ENCODE results near the gene SCARB1.

- no peak for TF ChIP-seq CTCF (tag by site-specific recombination; IDR thresholded peaks at IDR 0.05)
- TF ChIP-seq ZNF707 (tag by site-specific recombination; IDR thresholded peaks at IDR 0.05): no peak
- TF ChIP-seq ZFP41 (tag by site-specific recombination; IDR thresholded peaks at IDR 0.05; ENCODE audit: borderline replicate concordance): no peak
- TF ChIP-seq TRIM28 (IDR thresholded peaks at IDR 0.05; ENCODE audit: borderline replicate concordance, low read length): no peak
- no peak for TF ChIP-seq ZNF239 (tag by site-specific recombination; IDR thresholded peaks at IDR 0.05)
- TF ChIP-seq ZBTB44 (tag by site-specific recombination; IDR thresholded peaks at IDR 0.05): no peak
- no peak for TF ChIP-seq GFI1B (tag by site-specific recombination; IDR thresholded peaks at IDR 0.05)
- no peak for TF ChIP-seq ZNF423 (tag by site-specific recombination; IDR thresholded peaks at IDR 0.05)
Measured at GRCh38 chr12:124834822-124835221, 28.8 kb downstream of the SCARB1 start.
